Renal pelvis (tissue), 12 donors: ENCODE data around the gene VDR. TPM values are rescaled to one million over a fixed set of nuclear protein-coding genes. Genes with fewer than 3 reads are reported as not detected.

Source experiments
- DNase-seq: peaks from one replicate; pipeline ENCODE4 v3.0.0-alpha.2; 2013
- long read RNA-seq, 16 experiments: transcript quantifications; one replicate each; lab custom pipeline, GENCODE V29; 2026
- polyA plus RNA-seq, 3 donors: library from polyadenylated mRNA; unstranded; fragments of 120-200 nt; gene quantifications; one replicate each; pipeline ENCODE4 v1.2.1, GENCODE V29; 2013; ENCODE audit not compliant: insufficient read length in 3 of 3

Gene VDR
- polyA plus RNA-seq = 1 to 10 TPM; 3.0 to 4.1 (median 3.7) TPM
- long read RNA-seq, donor 1 = 0 reads
- long read RNA-seq, donor 2, full-length matches to known transcripts = 1 of 1 reads
- long read RNA-seq, donor 2, partial matches to known transcripts = 0 of 1 reads
- long read RNA-seq, donor 2, other reads (novel, unspliced or antisense) = 0 of 1 reads
- long read RNA-seq, donor 3, full-length matches to known transcripts = 1 of 1 reads
- long read RNA-seq, donor 3, partial matches to known transcripts = 0 of 1 reads
- long read RNA-seq, donor 3, other reads (novel, unspliced or antisense) = 0 of 1 reads
- long read RNA-seq, donor 4 = 0 reads
- long read RNA-seq, donor 5 = 0 reads
- long read RNA-seq, donor 6, full-length matches to known transcripts = 1 of 1 reads
- long read RNA-seq, donor 6, partial matches to known transcripts = 0 of 1 reads
- long read RNA-seq, donor 6, other reads (novel, unspliced or antisense) = 0 of 1 reads
- long read RNA-seq, donor 7, full-length matches to known transcripts = 1 of 1 reads
- long read RNA-seq, donor 7, partial matches to known transcripts = 0 of 1 reads
- long read RNA-seq, donor 7, other reads (novel, unspliced or antisense) = 0 of 1 reads
- long read RNA-seq, donor 8 = 0 reads
- long read RNA-seq, donor 9, full-length matches to known transcripts = 1 of 1 reads
- long read RNA-seq, donor 9, partial matches to known transcripts = 0 of 1 reads
- long read RNA-seq, donor 9, other reads (novel, unspliced or antisense) = 0 of 1 reads
- long read RNA-seq, donor 10, full-length matches to known transcripts = 1 of 1 reads
- long read RNA-seq, donor 10, partial matches to known transcripts = 0 of 1 reads
- long read RNA-seq, donor 10, other reads (novel, unspliced or antisense) = 0 of 1 reads
- long read RNA-seq, donor 11 = 0 reads
- long read RNA-seq, donor 12, full-length matches to known transcripts = 2 of 2 reads
- long read RNA-seq, donor 12, partial matches to known transcripts = 0 of 2 reads
- long read RNA-seq, donor 12, other reads (novel, unspliced or antisense) = 0 of 2 reads
- long read RNA-seq, donor 13 = 0 reads
- long read RNA-seq, donor 14 = 0 reads
- long read RNA-seq, donor 15 = 0 reads
- long read RNA-seq, donor 16, full-length matches to known transcripts = 1 of 1 reads
- long read RNA-seq, donor 16, partial matches to known transcripts = 0 of 1 reads
- long read RNA-seq, donor 16, other reads (novel, unspliced or antisense) = 0 of 1 reads

- DNase-seq = peak; percentile 74
These were observed at the start of gene VDR for GRCh38 chr12:47904713-47905709. Gene VDR, minus strand, starts transcription at chr12:47904994. Its CDS starts 25,881 bp downstream, at chr12:47879113.

DNA sequence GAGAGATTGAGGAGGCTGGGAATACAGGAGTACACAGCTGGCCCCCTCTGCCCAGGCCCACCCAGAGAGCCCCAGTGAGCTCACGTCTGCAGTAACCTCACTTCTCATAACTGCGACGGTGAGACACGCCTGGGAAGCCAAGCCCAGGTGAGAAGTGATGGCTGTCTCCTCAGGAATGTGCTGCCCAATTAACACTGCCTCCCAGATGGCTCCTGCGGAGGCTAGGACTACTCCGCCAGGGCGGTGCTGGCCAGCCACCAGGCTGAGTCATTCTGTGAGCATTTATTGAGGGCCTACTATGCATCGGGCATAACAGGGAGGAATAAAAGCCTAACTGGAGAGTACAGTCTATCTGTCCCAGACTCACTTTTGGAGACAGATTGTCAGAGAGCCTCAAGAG lies 49.3 kb upstream of the VDR start:
- no peak for DNase-seq

DNA sequence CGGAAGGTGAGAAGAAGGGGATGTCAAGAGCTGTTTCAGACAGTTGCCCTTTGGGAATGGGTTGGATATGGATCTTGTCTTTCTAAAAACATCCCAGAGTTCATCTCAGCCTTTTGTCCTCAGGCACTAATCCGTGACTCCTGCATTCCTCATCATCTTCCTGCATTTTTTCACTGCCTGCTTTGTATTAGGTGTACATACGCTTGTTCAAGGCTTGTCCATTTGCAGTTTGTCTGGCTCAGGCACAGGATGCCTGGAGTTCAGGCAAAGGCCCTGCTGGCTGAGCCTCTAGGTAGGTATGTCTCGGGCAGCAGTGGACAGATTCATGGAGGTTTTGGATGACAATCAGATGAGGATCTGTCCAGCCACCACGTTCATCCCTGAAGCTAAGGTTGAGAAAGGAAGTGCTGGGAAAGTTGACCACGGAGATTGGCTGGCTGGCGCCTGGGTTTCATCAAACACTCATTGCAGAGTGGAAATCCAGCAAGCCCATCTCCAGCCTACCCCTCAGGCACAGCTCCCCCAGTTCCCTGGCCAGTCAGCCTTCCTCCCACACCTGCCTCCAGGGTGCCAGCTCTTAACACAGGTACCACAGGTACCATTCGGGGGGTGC lies 46.2 kb upstream of the VDR start:
- DNase-seq = no peak

- peak; percentile 71 for DNase-seq
These were observed 44.9 kb upstream of the VDR start for GRCh38 chr12:47949441-47950341.

DNA sequence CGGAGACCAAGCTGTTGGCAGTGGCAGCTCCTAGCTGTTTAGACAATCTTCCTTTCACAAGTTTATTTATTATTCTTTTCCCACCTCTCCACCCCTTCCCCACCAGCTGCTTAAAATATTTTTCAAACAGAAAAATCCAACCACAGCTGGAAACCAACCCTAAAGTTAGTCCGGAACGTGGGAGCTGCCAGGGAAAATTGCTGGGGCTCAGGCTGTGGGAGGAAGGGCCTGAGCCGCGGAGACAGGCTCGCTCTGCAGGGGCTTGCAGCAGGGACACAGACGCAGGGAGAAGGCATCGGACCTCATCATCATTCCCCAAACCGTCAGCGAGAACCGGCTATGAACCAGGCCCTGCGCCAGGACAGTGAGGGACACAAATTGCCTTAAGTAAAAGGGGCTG lies 42.5 kb upstream of the VDR start:
- DNase-seq = peak; percentile 58

DNA sequence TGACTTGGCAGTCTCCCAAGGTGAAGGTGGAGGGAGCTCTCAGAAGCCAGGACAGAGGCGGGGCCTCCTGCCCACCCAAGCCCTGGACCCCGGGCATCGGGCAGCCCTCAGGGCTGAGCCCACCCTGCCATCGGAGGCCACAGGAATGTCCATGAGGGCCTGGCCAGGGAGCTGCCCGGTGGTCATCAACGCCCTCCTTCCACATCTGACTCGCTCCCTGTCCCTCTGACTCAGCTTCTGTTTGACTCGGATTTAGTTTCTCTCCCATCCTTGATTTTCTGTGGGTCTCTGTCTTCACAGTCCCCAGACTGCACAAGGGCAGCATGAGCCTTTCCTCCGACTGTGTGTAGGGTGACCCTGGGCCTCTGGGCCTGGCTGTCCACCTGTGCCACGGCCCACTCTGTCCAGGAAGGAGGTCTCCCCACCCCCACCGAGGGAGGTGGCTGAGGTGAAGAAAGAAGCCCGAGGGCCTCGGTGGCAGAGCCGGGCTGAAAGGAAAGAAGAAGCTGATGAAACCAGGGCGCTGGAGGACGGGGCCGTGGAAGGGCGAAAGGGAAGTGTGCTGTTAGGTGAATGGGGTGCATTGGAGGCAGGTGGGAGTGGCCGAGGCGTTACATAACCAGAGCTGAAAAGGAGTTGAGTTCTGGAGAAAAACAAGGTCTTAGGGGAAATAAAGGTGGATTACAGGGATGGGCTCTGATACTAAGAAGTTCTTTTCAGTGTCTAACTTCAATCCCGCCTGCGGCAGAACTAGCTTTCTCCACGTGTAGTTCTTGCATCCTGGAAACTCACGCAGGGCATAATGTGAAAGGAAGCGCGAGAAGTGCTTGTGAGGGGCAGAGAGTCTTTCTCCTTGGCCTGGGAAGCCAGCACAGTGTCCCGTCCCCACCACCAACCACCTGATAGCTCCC lies 41.9 kb upstream of the VDR start:
- DNase-seq = no peak

DNA sequence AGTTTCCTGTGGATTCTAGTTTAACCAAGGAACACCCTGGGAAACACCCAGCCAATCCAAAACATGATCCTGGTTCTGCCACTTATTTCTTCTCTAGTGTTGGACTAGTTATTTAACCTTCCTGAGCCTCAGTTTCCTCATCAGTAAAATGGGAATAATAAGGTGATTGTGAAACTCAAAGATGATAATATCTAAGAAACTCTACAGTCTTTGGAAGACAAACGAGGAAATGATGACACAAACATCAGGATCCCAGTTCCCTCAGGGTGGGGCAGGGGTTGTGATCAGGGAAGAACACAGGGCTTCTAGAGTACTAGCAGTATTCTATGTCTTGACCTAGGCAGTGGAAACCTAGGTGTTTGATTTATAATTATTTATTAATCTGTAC lies 40.5 kb upstream of the VDR start:
- DNase-seq = no peak

DNA sequence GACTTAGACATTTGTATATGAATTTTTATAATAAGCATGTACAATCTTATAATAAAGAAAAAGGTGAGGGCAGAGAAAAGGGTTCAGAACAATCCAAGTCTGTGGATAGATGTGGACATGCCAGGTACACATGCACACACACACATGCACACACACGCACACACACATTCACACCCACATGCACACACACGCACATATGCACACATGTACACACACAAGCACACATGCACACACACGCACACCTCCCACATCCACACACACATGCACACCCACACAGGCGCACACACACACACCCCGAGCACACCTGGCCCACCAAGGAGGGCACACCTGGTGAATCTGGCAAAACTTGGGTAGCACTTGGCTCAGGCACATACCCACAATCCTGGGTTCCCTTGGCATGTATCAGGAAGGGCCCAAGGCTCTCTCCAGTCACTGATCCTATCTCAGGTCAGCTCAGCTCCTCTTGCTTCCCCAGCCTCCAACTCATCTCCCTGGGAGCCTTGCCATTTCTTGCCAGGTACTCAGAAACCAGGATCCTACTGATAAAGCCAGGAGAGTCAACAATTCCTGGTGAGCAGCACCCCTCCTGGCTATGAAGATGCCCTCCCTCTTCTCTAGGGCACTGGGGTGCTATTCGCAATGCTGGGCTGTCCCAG lies 40.0 kb upstream of the VDR start:
- DNase-seq = no peak

DNA sequence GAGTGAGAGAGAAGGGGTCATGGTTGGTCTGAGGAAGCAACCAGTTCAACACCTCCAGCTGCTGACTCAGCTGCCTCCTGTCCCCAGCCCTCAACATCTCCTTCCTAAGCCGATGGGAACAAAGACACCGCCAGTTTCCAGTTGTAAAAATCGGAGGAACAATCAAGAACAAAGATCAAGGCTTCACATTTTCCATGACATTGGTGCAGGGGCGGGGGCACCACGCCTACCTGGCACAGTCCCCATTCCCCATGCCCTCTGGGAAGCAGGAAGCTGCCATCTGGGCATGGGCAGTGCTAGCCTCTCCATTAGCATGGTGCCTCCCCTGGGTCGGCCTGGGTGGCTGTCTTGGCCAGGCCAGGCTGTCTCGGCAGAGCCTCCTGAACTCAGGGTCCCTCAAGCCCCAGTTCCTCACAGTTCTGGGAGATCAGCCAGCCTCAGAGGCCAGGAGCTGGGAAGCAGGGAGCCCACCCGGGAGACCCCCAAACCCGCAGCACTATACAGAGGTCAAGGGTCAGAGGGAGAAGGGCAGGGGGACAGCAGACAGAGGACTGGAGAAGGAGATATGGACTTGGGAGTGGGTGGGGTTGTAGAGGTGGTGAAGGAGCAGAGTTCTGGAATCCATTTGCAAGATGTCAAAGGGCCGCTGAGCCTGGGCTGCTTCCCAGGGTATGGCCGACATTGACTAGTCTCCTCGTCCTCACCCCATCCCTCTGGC lies 39.0 kb upstream of the VDR start:
- no peak for DNase-seq

DNA sequence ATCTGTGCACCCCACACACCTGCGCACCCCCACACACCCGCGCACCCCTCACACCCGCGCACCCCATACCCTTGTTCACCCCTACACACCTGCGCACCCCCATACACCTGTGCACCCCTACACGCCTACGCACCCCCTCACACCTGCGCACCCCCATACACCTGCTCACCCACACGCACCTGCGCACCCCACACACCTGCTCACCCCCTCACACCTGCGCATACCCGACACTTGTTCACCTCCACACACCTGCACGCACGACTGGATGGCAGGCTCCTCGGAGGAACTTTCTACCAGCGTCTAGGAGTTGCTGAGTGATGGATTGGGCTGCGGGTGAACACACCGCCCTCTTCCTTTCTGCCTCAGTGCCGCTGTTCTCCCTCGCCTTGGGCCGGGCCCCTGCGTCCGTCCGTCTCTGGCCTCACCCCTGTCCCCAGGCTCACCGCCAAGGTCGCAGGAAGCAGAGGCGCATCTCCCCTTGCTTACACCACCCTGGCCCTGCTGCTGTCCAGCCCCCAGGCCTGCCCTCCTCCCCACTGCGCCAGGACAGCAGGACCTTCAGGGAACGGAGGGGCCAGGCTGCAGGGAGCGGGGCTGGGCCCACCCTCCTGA lies 37.9 kb upstream of the VDR start:
- DNase-seq = no peak

DNA sequence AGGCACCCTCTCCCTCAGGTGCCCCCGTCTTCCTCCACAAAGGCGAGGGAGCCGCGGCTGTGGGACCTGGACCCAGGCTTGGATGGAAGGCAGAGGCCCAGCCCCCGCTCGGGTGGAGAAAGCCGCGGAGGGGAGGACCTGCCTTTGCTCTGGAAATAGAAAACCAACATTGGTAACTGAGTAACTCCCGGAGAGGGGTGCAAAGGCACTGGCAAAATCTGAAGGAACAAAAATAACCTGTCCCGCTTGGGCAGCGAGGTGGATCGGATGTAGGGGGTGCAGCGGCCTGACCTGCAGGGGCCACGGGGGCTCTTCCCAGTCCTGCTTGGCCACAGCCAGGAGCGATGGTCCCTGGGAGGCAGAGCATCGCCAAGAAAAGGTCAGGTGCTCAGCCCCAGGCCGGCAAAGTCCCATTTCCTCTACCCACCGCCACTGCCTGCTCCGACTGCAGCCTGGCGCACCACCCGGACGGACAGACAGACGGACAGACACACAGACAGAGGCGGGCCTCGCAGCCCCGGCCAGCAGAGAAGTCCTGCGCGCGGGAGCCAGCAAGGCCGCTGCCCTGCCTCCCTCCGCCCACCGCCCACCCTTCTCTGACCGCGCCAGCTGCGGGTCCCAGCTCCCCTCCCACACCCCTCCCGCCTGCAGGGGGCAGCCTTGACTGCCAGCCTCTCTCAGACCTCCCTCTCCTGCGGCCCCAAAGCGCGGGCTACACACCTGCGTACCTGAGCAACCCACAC lies 37.2 kb upstream of the VDR start:
- peak; percentile 60 for DNase-seq

GRCh38 chr12:47941475-47941780 lies 36.6 kb upstream of the VDR start:
- no peak for DNase-seq

- DNase-seq = no peak
These were observed 36.1 kb upstream of the VDR start for GRCh38 chr12:47940773-47941474.

DNA sequence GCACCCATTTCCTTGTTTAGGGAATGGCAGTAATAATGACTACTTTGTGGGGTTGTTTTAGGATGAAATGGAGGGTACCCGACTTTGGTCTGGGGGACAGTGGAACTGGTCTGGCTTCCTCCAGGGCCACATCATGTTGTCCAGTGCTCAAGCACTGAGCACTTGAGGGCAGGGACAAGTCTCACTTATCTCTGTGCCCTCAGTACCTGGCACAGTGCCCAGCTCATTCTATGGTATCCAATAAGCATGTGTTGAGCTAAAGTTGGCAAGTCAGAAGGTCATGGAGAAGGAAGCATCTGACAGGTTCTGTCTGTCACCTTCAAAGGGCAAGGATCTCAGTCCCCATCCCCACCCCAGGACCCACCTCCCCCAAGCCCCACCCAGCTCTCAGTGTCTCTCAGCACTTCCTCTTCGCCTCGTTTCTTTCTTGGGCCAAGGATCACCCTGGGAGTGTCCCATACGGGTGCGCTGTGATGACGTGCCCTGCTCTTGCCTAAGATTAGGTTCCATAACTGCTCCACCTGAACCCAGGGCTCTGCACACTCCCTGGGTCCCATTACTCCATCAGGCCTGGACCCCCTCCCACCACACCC lies 34.3 kb upstream of the VDR start:
- DNase-seq = no peak

DNA sequence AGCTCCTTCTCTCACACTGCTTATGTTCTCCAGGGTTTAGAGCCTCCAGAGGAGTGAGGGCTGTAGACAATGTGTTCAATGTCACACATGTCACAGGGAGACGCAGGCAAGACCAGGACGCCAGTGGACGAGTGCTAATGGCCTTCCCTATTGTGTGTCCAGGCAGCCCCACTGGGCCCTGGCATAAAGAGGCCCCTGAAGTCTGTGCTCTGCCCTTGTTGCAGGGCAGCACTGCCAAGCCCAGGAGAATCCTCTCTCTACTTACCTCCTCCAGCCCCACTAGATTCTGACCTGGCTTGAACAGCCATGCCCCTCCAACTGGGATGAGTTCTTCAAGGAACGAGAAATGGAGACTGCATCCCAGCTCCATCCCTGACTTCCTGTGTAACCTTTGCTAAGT lies 33.8 kb upstream of the VDR start:
- no peak for DNase-seq
